Natural killer cell (primary cell): ENCODE measurements around the gene DISP2. TPM values are rescaled to one million over a fixed set of nuclear protein-coding genes. Genes with fewer than 3 reads are reported as not detected.

Experiments
- ATAC-seq, 3 donors: fragments of 150-1000 bp in 2 of 3; fragments of 200-7000 bp in 1 of 3; cut with Tn5 transposase; 1 replicate in 1 of 3; 2 replicates in 2 of 3; pipeline ENCODE4 v1.10.0; 2021; ENCODE audit warnings: mild to moderate bottlenecking in 2 of 3, moderate library complexity in 2 of 3
- DNase-seq, 2 donors: peaks; one replicate each; pipeline versions ENCODE4 v3.0.0 to v3.0.0-alpha.2; 2013 to 2021; ENCODE audit warnings: mixed read lengths in 1 of 2
- H3K27ac ChIP-seq: one replicate; pipeline ENCODE4 v1.5.1; 2013; ENCODE audit warnings: mild to moderate bottlenecking, low read length
- H3K27me3 ChIP-seq: one replicate; pipeline ENCODE4 v1.6.1; 2013; ENCODE audit warnings: low read length; ENCODE audit not compliant: control insufficient read depth, insufficient read depth
- H3K36me3 ChIP-seq: one replicate; pipeline ENCODE4 v1.6.1; 2013; ENCODE audit warnings: low read length; ENCODE audit not compliant: control insufficient read depth, insufficient read depth
- H3K4me1 ChIP-seq: one replicate; pipeline ENCODE4 v1.6.1; 2013; ENCODE audit warnings: low read length; ENCODE audit not compliant: control insufficient read depth, insufficient read depth
- H3K4me3 ChIP-seq: one replicate; pipeline ENCODE4 v1.5.1; 2013; ENCODE audit warnings: low read length
- H3K9me3 ChIP-seq: one replicate; pipeline ENCODE4 v1.6.1; 2013; ENCODE audit warnings: low read length; ENCODE audit not compliant: control insufficient read depth, insufficient read depth
- H3K27ac Mint-ChIP-seq, 2 donors: one replicate each; pipeline ENCODE4 v1.8.0; 2022; ENCODE audit warnings: mild to moderate bottlenecking in 2 of 2, mixed read lengths in 2 of 2, moderate library complexity in 1 of 2
- H3K27me3 Mint-ChIP-seq, 2 donors: one replicate each; pipeline ENCODE4 v1.8.0; 2022; ENCODE audit warnings: low read depth in 2 of 2, mixed read lengths in 2 of 2
- H3K36me3 Mint-ChIP-seq: one replicate; pipeline ENCODE4 v1.8.0; 2022; ENCODE audit warnings: mixed read lengths
- H3K4me1 Mint-ChIP-seq, 2 donors: one replicate each; pipeline ENCODE4 v1.8.0; 2022; ENCODE audit warnings: mixed read lengths in 2 of 2
- H3K4me3 Mint-ChIP-seq: one replicate; pipeline ENCODE4 v1.8.0; 2022; ENCODE audit warnings: mild to moderate bottlenecking, moderate library complexity, mixed read lengths
- H3K9me3 Mint-ChIP-seq, 2 donors: one replicate each; pipeline ENCODE4 v1.8.0; 2022; ENCODE audit warnings: mixed read lengths in 2 of 2
- WGBS: methylation state at CpG from one replicate; pipeline ENCODE4 v1.1.7; 2013; ENCODE audit warnings: missing lambda C conversion rate; ENCODE audit not compliant: insufficient coverage; 5-methylcytosine and 5-hydroxymethylcytosine counted together
- intact Hi-C: fragments of 100-400 bp; cut with micrococcal nuclease; formaldehyde crosslinking; loops from one replicate; pipeline ENCODE4 v1.14.2; 2022
- total RNA-seq, 4 donors: library from RNA; stranded (reverse); fragments of 120-200 nt in 1 of 4; gene quantifications; one replicate each; pipeline versions ENCODE4 v1.2.3 to v1.2.4, GENCODE V29; 2013 to 2022
- TF ChIP-seq, protein P1 (sequence below): fragments of 200-600 bp; IDR thresholded peaks from one replicate; pipeline ENCODE4 v1.8.0; 2022; ENCODE audit warnings: antibody characterized with exemption

Gene DISP2
- total RNA-seq, 3 donors from 2014 or later (not counting 1 experiment from before 2014, with no cell fraction given), result 0.20 to 1.0 (median 0.26) TPM

DNA sequence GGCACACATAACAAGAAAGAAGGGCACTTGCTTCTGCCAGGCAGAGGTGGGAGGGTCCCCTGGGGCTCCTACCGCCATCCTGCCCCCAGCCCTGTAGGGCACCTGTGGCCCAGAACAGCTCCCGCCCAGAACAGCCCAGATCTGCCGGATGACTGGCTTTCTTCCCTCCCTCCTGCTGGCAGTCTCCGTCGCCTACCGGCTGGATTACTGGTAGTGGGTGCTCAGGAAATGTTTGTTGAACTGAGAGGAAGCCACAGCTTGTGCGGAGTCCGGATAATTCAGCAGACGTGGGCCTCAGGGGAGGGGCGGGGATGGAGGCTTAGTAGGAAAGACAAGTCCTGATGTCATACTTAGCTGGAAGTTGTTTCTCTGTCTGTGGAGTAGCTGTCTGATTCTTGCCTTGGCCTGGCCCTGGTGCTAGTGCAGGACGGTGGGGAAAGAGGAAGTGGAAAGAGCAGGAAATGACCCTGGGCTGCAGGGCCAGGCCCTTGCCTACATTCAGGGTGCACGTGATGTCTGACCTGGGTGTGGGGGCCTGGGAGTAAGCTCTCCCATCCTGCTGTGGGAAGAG is 24.0 kb upstream of the DISP2 start:
- TF ChIP-seq, protein P1, sequence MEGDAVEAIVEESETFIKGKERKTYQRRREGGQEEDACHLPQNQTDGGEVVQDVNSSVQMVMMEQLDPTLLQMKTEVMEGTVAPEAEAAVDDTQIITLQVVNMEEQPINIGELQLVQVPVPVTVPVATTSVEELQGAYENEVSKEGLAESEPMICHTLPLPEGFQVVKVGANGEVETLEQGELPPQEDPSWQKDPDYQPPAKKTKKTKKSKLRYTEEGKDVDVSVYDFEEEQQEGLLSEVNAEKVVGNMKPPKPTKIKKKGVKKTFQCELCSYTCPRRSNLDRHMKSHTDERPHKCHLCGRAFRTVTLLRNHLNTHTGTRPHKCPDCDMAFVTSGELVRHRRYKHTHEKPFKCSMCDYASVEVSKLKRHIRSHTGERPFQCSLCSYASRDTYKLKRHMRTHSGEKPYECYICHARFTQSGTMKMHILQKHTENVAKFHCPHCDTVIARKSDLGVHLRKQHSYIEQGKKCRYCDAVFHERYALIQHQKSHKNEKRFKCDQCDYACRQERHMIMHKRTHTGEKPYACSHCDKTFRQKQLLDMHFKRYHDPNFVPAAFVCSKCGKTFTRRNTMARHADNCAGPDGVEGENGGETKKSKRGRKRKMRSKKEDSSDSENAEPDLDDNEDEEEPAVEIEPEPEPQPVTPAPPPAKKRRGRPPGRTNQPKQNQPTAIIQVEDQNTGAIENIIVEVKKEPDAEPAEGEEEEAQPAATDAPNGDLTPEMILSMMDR, result no peak
- Mint-ChIP-seq H3K4me3 (no peak overlapping the region), H3K36me3 (no peaks in the 10 kb centered on the region), H3K4me1 (peaks cover 1 to 26% of the 10 kb centered on the region in 2 donors), H3K9me3 (no peaks in the 10 kb centered on the region), H3K27ac (peak overlapping the region in 1 of 2 donors; percentile 76), H3K27me3 (peaks cover 0 to 4% of the 10 kb centered on the region in 2 donors)
- ATAC-seq, result peak in 2 of 3 donors; percentile 14 to 65
- peak overlapping the region; percentile 39 for H3K27ac ChIP-seq
- intact Hi-C loops, result loop anchor here (10.0 kb wide), 1 partner anchor 119 kb away; no protein-coding TSS in a partner anchor
- peaks cover 46% of the 10 kb centered on the region for H3K4me1 ChIP-seq
- H3K4me3 ChIP-seq, result no peak overlapping the region
- no peaks in the 10 kb centered on the region for H3K9me3 ChIP-seq
- DNase-seq, result peak in 1 of 2 donors; percentile 42
- WGBS, result 19% methylated on average over 11 of the region's 12 CpGs
- H3K27me3 ChIP-seq, result no peaks in the 10 kb centered on the region
- H3K36me3 ChIP-seq, result no peaks in the 10 kb centered on the region

DNA sequence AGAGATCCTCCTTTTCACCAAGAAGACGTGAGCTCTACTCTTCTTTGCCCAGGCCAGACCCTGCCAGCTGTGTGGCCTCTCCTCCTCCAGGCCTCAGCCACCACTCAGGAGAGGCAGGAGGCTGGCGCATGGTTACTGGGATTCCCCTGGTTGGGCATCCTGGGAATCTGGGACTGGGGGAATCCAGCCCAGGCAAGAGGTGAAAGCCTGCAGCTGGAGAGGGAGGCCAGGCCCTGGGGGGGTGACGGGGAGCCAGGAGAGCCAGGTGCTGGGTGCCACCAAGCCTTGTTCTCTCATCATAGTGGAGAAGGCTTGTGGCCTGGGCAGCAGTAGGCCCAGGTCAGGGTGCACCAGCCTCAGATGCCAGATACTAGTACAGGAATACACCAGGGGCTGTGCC is 23.5 kb upstream of the DISP2 start:
- Mint-ChIP-seq H3K36me3 (no peaks in the 10 kb centered on the region), H3K27ac (peak overlapping the region in 1 of 2 donors; percentile 76), H3K9me3 (no peaks in the 10 kb centered on the region), H3K4me3 (no peak overlapping the region), H3K27me3 (peaks cover 0 to 2% of the 10 kb centered on the region in 2 donors), H3K4me1 (peaks cover 0 to 24% of the 10 kb centered on the region in 2 donors)
- Histone ChIP-seq H3K4me1 (peaks cover 46% of the 10 kb centered on the region), H3K4me3 (no peak overlapping the region), H3K27me3 (no peaks in the 10 kb centered on the region), H3K9me3 (no peaks in the 10 kb centered on the region), H3K27ac (peak overlapping the region; percentile 23), H3K36me3 (no peaks in the 10 kb centered on the region)
- no peak for ATAC-seq
- DNase-seq, result no peak
- TF ChIP-seq, protein P1, result no peak
- intact Hi-C loops, result loop anchor here (10.0 kb wide), 1 partner anchor 120 kb away; no protein-coding TSS in a partner anchor
- 81% methylated on average over 3 of the region's 3 CpGs for WGBS

DNA sequence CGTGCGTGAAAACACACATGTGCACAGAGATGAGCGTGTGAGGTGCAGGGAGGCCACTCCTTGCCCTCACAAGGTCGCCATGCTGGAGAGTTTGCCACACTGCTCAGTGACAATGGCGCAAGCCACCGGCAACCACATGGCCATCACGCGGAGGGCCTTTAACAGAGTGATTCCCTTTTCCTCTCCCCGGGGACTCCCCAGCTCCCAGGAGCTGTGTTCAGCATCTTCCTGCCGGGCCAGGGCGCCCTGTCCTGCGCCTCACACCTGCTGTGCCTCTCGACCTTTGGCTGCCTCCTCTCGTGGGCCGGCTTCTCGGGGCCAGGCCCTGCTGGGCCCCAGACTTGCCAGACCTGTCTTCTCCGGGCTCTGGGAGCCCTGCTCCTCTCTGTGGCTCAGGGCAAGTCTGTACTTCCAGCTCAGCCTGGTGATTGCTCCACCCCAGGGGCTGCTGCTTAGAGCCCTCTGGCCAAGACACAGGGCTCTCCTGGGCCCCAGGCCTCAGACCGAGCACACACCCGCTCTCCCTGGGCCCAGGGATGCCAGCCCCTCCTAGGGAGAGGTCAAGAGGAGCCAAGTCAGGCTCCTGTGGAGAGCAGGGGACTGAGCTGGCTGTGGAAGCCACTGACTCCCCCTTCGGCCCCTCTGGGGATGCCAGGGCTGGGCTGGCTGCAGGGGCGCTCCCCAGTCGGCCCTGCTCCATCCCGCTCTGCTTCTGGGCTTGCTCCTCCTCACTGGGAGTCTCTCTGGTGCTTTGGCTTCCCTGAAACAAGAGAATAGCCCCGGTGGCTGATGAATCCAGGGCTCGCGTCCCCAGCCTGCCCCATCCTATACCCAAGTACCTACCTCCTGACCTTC is 22.9 kb upstream of the DISP2 start:
- no peaks in the 10 kb centered on the region for H3K36me3 ChIP-seq
- Mint-ChIP-seq H3K27me3 (peaks cover 0 to 2% of the 10 kb centered on the region in 2 donors), H3K4me3 (no peak overlapping the region), H3K4me1 (peaks cover 0 to 24% of the 10 kb centered on the region in 2 donors), H3K27ac (no peak overlapping the region), H3K9me3 (no peaks in the 10 kb centered on the region), H3K36me3 (no peaks in the 10 kb centered on the region)
- TF ChIP-seq, protein P1, result no peak
- no peaks in the 10 kb centered on the region for H3K27me3 ChIP-seq
- H3K4me3 ChIP-seq, result no peak overlapping the region
- no peaks in the 10 kb centered on the region for H3K9me3 ChIP-seq
- no peak for ATAC-seq
- no peak overlapping the region for H3K27ac ChIP-seq
- 85% methylated on average over 26 of the region's 26 CpGs for WGBS
- intact Hi-C loops, result loop anchor here (10.0 kb wide), 1 partner anchor 120 kb away; no protein-coding TSS in a partner anchor
- DNase-seq, result no peak
- peaks cover 49% of the 10 kb centered on the region for H3K4me1 ChIP-seq
